ENCODE data around the gene NFATC1. TPM values are rescaled to one million over a fixed set of nuclear protein-coding genes. Genes with fewer than 3 reads are reported as not detected.

NFATC1 gene
- total RNA-seq, 1 donor from 2014 or later: 80.3 TPM

DNA sequence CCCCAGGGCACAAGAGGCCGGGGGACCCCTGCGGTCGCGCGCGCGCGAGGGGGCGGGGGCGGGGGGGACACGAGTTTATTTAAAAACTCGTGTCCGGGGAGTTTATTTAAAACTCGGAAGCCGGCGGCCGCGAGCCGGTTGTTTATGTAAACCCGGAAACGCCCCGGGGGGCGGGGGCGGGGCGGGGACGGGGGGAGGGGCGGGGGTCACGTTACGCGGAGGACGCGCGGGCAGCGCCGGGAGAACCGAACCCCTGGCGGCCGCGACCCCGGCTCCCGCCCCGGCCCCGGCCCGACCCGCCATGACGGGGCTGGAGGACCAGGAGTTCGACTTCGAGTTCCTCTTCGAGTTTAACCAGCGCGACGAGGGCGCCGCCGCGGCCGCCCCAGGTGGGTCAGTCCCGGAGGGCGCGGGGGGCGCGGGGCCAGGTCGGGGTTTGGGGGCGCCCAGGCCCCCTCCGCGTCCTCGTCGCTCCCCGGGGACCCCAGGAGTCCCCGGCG is 4.4 kb downstream of the NFATC1 start:
- peak; percentile 82 for DNase-seq (ENCODE audit: low spot score)
- no peak for ATAC-seq
- intact Hi-C loops (cut with DNase I): no loop called here

DNA sequence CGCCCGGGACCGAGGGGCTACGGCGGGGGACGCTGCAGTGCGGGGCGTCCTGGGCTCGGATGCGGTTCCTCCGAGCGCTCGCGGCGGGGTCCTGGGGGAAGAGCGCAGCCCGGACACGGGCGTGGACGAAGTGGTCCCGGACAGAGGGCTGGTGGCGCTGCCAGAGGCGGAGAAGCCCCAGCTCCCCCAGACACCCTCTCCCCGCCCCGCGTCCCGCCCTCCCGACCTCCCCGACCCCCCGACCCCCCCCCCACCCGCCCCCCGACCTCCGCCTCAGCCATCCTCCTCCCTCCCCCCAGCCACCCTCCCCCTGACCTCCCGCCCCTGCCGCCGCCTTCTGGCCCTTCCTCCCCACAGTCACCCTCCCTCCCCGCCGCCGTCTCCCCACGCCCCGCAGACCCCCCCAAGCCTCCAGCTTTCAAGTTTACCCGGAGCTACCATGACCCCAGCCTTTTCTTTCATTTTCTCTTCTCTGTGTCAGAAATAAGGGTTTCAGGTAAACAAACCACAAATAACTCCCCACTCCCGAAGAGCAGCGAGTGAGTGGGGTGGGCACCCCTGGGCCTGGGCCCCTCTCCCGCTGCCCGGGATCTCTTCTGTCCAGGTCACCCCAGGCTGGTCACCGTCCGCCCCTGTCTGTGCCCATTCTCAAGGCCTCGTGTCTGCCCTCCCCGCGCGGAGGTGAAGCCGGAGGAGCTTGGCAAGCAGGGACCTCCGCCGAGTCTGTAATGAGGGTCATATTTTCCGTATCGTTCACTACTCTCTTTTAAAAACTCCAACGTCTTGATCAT is 5.1 kb downstream of the NFATC1 start:
- DNase-seq (ENCODE audit: low spot score): peak; percentile 84
- intact Hi-C loops (cut with DNase I): no loop called here

DNA sequence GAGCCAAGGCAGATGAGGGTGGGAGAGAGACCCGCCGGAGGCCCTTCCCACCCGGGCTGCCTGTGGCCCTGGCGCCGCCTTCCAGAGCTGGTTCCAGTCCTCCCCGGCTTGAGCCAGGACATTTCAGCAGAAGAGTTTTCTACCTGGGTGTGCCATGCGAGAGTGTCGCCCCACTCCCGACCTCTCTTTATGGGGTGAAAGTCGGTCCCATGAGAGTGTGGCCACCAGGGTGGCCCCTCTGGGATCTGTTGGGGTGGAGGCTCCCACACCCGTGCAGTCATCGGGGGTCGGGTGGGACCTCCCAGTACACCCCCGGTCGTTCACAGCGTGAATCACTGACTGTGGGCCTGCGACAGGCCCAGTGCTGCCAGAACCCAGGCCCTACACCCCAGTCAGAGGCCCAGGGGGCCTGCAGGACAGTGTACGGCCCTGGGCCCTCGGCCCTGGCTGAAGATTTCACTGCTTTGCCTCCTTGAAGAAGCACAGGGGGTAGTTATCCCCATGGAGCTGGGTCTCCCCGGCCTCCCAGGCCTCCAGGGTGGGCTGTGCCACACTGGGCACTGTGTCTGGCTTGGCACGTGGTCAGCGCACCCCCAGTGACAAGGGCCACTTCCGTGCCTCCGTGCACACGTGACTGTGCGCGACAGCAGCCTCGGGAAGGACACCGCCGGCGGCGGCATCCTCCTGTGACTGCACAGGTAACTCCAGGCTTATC is 5.9 kb downstream of the NFATC1 start:
- DNase-seq (ENCODE audit: low spot score) (no peak), ATAC-seq (peak; percentile 4)
- intact Hi-C loops (cut with DNase I): no loop called here

More for the DNA sequence above, 5.1 kb downstream of the NFATC1 start:
- ATAC-seq: peak; percentile 14

DNA sequence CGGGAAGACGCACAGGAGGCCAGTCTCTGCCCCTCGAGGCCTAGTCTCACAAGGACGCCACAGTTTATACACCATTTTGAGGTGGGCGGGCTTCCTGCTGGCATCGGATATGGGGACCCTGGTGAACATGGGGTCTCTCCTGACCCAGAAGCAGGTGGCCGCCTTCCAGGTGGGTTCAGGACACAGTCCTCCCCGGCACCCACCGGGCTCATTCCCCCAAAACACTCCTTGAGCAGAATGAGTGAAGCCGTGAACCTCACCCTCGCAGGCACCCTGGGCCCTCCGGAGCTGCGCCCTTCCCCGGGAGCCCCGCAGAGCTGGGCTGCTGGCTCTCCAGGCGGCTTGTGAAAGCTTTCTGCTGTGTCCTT is 6.5 kb downstream of the NFATC1 start:
- no peak for DNase-seq (ENCODE audit: low spot score)
- no peak for ATAC-seq
- intact Hi-C loops (cut with DNase I): no loop called here

DNA sequence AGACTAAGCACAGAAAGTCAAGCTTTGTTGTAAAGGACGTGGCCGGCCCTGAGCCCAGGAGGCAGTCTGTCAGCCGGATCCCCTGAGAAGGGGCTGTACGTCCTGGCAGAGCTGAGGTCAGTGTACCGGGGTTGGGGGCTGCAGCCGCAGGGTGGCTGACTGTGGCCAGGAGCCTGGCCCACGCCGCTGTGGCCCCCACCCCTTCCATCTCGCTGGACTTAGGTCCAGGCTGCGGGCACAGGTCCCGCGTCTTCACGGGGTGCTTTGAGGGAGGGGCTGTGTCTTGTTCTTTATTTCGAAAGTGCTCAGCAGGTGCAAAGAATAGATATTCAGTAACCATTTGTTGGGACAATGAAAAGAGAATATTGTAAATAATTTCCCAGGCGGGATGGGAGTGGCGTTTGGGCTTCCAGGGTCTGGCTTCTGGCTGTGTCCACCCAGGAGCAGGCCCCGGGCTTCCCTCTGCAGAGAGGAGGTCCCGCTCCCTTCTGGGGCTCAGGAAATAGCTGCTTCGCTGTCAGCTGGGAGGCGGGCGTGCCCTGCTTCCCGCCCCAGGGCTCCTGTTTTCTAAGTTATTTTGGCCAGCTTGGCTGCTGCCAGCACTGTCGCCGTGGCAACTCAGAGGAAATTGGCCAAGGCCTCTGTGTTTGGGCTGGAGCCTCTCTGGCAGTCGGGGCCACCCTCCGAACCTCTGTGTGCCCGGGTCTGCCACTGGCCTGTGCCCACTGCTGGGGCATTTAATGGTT is 7.4 kb downstream of the NFATC1 start:
- intact Hi-C loops (cut with DNase I): no loop called here
- ATAC-seq (peak; percentile 69), DNase-seq (ENCODE audit: low spot score) (peak; percentile 84)

DNA sequence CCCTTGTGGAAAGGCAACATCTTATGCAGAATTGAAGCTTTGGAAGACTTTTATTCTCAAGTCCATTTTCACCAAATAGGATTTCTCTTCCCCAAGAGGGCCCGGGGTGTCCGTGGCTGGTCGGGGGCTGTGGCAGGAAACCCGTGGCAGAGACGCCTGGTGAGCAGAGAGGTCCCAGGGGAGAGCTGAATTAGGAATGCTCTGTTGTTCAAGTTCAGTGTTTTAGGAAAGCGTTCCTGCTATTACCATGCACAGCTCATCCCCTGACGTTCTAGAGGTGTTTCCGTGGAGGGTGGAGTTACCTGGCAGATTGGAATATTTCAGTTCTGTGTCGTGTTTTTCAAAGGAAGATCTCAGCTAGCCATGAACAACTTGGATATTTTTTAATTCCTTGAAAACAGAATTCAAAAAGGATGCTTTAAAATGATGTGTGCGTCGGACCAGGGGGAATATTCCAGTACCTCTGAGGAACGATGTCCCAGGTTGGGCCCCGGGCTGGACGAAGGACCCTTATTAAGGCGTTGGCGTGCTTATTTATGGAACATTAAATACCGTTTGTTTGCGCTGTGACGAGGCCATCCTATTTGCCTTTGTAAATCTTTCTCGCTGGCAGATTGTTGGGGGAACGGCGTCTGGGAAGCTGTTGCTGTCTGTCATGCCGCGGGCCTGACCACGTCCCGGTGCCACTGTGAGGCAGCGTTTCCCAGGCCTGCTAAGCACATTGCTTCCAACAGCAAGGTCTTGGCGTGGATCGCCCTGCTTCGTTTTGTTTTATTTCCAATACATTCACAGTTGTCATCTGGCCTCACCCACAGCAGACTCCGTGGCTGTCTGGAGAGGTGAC is 8.2 kb downstream of the NFATC1 start:
- no peak for DNase-seq (ENCODE audit: low spot score)
- intact Hi-C loops (cut with DNase I): no loop called here
- ATAC-seq: no peak

DNA sequence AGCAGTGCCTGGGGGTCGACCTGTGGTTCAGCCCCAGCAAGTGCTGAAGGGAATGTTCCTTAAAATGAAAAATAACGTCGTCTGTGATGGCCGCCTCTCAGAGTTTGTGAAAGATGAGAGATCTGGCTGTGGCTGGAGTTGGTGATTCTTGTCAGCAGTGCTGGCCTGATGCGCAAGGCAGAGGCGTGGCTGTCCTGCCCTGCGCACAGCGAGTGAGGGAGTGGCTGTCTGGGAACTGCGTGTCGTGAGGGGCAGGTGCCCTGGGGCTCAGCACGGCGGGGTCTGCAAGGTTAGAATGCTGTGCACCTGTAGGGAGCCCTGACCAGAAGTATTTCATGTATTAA is 8.8 kb downstream of the NFATC1 start:
- intact Hi-C loops (cut with DNase I): no loop called here
- DNase-seq (ENCODE audit: low spot score): no peak

DNA sequence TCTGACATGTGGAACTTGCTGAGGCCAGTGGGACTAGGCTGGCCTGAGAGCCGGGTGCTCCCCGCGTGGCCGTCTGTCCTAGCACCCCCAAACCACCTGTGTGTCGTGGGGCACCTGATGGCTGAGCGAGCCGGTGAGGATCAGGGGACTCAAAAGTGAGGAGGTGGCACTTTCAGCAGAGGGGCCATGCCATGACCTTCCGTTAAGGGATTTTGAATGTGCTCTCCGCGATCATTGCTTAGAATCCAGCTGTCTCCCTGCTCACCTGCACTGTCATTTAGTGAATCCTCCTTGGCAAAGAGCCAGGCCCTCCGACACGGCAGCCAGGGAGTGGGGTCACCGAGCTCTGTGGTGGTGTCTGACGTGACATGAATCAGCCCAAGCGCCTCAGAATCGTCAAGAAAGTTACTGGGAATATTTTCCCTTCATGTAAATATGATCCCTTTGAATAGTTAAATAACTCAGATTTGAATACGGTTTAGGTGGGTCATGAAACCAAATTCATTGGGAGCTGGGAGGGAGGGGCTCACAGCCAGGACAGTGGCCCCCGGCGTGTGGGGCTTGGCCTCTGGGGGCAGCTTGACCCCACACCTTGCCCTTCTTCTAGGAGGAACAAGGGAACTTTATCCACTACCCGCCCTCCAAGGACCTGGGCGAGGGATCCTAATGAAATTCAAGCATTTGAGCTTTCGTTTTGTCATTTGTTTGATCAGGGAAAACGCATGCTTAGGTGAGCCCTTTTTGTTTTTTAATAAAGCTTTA is 9.5 kb downstream of the NFATC1 start:
- intact Hi-C loops (cut with DNase I): no loop called here
- ATAC-seq: no peak
- DNase-seq (ENCODE audit: low spot score): no peak

More for the DNA sequence above, 8.8 kb downstream of the NFATC1 start:
- peak; percentile 21 for ATAC-seq

DNA sequence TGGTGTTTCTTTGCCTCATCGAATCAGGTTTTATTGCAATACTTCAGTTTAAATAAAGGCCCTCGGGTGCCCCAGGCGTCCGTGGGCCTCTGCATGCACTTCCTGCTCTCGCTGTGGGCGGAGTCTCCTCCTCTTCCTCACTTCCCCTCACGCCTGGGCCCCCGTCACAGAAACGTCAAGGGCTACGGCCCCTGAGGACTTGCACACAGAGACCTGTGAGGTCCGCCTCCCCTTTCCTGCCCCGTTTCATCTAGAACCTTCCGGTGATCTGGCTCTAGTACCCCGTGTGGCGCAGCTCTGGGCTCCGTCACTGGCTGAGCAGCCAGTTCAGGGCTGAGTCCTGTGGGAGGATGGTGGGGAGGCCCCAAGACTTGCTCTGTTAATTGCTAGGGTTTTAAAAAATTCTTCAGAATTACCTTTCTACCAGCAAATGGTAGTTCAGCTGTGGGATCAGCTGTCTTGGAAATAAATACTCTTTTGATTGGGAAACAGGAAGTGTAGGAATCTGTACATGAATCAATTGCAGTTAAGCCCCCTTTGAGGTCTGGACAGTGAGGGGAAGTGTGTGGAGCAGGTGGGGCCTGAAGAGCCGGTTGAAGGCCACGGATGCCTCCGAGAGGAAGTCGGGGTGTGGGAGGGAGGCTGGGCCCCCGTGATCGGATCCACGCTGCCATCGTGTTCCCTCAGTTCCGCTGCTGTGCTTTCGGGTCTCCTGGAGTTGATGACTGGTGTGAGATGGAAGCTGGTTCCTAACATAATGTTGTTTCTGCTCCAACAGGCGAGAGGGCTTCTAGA is 10.2 kb downstream of the NFATC1 start:
- DNase-seq (ENCODE audit: low spot score) (peak; percentile 85), ATAC-seq (peak; percentile 50)
- intact Hi-C loops (cut with DNase I): no loop called here

DNA sequence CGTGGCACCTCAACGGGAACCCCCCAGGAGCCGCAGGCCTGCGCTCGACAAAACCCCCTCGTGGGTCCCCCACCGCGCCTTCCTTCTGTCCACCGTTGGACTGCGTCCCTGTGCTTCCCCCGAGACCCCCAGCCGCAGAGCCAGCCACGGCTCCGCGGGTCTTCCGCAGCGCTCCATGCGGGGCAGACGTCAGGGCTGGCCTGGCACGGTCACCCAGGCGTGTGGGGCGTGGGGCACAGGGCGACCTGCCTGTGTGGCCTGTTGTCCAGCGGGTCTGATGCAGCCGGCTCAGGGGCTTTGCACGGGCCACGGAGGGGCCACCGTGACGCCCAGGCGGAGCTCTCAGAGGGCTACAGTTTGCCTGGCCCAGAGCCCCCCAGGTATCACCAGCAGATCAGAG is 11.0 kb downstream of the NFATC1 start:
- ATAC-seq: no peak
- intact Hi-C loops (cut with DNase I): no loop called here
- no peak for DNase-seq (ENCODE audit: low spot score)

DNA sequence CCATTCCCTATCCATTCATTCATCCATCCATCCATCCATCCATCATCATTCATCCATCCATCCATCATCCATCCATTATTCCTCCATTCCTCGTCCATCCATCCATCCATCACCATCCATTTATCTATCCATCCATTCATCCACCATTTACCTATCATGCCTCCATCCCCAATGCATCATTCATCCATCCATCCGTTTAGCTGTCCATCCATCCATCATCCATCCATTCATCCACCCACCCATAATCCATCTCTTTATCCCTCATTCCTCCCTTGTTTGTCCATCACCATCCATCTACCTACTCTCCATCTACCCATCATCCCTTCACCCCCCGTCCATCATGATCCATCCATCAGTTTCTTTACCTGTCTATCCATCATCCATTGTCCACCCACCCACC is 13.6 kb downstream of the NFATC1 start:
- DNase-seq (ENCODE audit: low spot score) (no peak), ATAC-seq (no peak)
- intact Hi-C loops (cut with DNase I): no loop called here

DNA sequence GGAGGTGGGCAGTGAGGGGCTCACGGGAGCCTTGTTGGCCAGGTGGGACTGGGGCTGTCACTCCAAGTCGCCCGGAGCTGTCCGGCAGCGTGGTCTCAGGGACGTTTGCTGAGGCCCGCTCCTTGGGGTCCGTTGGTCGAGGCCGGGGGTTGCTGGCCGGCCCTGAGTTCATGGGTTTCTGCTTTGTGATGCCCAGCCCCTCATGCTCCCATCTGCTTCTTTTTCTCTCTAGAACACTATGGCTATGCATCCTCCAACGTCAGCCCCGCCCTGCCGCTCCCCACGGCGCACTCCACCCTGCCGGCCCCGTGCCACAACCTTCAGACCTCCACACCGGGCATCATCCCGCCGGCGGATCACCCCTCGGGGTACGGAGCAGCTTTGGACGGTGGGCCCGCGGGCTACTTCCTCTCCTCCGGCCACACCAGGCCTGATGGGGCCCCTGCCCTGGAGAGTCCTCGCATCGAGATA is 14.5 kb downstream of the NFATC1 start:
- no peak for ATAC-seq
- intact Hi-C loops (cut with DNase I): no loop called here
- DNase-seq (ENCODE audit: low spot score): no peak

DNA sequence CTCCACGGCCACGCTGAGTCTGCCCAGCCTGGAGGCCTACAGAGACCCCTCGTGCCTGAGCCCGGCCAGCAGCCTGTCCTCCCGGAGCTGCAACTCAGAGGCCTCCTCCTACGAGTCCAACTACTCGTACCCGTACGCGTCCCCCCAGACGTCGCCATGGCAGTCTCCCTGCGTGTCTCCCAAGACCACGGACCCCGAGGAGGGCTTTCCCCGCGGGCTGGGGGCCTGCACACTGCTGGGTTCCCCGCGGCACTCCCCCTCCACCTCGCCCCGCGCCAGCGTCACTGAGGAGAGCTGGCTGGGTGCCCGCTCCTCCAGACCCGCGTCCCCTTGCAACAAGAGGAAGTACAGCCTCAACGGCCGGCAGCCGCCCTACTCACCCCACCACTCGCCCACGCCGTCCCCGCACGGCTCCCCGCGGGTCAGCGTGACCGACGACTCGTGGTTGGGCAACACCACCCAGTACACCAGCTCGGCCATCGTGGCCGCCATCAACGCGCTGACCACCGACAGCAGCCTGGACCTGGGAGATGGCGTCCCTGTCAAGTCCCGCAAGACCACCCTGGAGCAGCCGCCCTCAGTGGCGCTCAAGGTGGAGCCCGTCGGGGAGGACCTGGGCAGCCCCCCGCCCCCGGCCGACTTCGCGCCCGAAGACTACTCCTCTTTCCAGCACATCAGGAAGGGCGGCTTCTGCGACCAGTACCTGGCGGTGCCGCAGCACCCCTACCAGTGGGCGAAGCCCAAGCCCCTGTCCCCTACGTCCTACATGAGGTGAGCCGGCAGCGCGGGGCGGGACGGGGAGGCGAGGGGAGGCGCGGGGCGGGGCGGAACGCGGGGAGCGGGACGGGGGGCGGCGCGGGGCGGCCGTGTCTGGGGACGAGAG is 15.2 kb downstream of the NFATC1 start:
- ATAC-seq (no peak), DNase-seq (ENCODE audit: low spot score) (no peak)
- intact Hi-C loops (cut with DNase I): no loop called here

DNA sequence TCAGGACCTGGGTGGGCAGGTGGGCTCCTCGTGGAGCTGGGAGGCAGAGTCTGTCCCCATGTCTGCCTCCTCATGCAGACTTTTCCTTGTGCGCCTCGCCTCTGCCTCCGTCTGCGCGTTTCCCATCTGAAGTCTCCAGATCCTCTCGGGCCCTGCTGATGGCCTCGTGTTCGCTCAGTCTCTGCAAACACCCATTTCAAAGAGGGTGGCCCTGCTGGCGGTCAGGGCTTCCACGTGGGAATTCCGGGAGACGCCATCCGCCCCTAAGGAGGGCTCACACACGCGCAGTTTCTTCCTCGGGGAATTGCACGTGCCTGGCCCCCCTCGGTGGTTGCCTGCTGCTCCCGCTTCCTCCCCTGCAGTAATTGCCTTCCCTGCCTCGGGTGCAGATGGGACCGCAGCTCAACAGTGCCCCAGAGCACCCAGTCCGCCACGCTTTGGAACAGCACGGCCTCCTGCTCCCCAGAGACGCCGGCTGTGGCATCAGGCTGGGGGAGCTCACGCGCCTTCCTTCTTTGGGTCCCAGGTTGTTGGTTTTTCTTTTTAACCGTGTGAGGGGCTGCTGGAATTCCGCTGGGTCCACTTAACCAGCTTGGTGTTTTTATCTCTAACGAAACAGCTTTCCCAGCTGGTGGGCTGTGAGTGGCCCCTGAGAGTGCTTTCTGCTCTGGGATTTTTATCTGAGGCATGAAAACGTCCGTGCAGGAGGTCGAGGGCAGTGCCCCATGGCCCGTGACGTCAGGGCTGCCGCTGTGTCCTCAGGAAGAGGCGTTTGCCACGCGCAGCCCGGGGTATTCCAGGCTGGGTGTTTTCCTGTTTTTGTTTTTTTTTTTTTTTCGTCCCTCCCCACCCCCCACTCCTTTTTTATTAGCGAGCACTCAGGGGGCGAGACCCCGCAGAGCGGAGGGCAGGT is 16.1 kb downstream of the NFATC1 start:
- intact Hi-C loops (cut with DNase I): no loop called here
- ATAC-seq: peak; percentile 46
- no peak for DNase-seq (ENCODE audit: low spot score)

DNA sequence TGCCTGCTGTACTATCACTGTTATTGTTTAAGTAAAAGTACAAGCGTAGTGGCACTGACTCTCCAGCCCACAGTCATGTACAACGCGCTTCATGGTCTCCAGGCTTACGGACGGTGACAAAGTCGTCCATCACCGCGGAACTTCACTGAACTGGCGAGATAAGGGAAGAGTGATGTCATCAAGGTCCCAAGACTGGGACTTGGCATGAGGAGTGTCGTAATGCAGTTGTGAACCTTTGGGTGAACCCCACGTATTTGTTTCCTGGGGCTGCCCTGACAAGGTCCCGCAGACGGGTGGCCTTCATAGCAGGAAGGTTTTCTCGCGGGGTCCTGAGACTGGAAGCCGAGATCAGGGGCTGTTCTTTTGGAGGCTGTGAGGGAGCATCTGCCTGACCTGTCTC is 17.3 kb downstream of the NFATC1 start:
- ATAC-seq: no peak
- no peak for DNase-seq (ENCODE audit: low spot score)
- intact Hi-C loops (cut with DNase I): no loop called here

Data from sciatic nerve (tissue), 2 donors.